H9 (cell line): ENCODE data around the gene KAZN. TPM values are rescaled to one million over a fixed set of nuclear protein-coding genes. Genes with fewer than 3 reads are reported as not detected.

Experiments
- DNase-seq: peaks from one replicate; pipeline ENCODE4 v3.0.0-alpha.2; 2017
- H2AFZ ChIP-seq: one replicate; pipeline ENCODE4 v1.6.1; 2013; ENCODE audit warnings: mild to moderate bottlenecking, low read length, control low read depth, moderate library complexity
- H2AK5ac ChIP-seq: 2 replicates; pipeline ENCODE4 v1.6.1; 2013; ENCODE audit warnings: low read length, control low read depth, mixed read lengths; ENCODE audit not compliant: insufficient read length
- H2BK120ac ChIP-seq: one replicate; pipeline ENCODE4 v1.6.1; 2013; ENCODE audit warnings: low read depth, mild to moderate bottlenecking, low read length, control low read depth, inconsistent platforms; ENCODE audit not compliant: poor library complexity, severe bottlenecking
- H2BK12ac ChIP-seq: 2 replicates; pipeline ENCODE4 v1.6.1; 2013; ENCODE audit warnings: low read length, control low read depth, mixed read lengths, low read depth; ENCODE audit not compliant: insufficient read length
- H2BK15ac ChIP-seq: 2 replicates; pipeline ENCODE4 v1.6.1; 2013; ENCODE audit warnings: low read depth, low read length, control low read depth
- H2BK20ac ChIP-seq: one replicate; pipeline ENCODE4 v1.6.1; 2013; ENCODE audit warnings: low read depth, mild to moderate bottlenecking, low read length, control low read depth, inconsistent platforms; ENCODE audit not compliant: poor library complexity, severe bottlenecking
- H2BK5ac ChIP-seq: 2 replicates; pipeline ENCODE4 v1.6.1; 2013; ENCODE audit warnings: low read length, control low read depth, mixed read lengths; ENCODE audit not compliant: insufficient read length
- H3K14ac ChIP-seq: 2 replicates; pipeline ENCODE4 v1.6.1; 2013; ENCODE audit warnings: low read length, control low read depth; ENCODE audit not compliant: insufficient read depth
- H3K18ac ChIP-seq: 2 replicates; pipeline ENCODE4 v1.6.1; 2013; ENCODE audit warnings: low read depth, mild to moderate bottlenecking, mixed read lengths, low read length, control low read depth; ENCODE audit not compliant: insufficient read length
- H3K23ac ChIP-seq: 2 replicates; pipeline ENCODE4 v1.6.1; 2013; ENCODE audit warnings: low read length, control low read depth, mixed read lengths, low read depth; ENCODE audit not compliant: insufficient read length
- H3K23me2 ChIP-seq: 2 replicates; pipeline ENCODE4 v1.6.1; 2013; ENCODE audit warnings: low read depth, mild to moderate bottlenecking, mixed read lengths, low read length, control low read depth; ENCODE audit not compliant: insufficient read length, poor library complexity, severe bottlenecking
- H3K27ac ChIP-seq: 2 replicates; pipeline ENCODE4 v1.5.1; 2013; ENCODE audit warnings: low read length, control low read depth, mixed read lengths, low read depth; ENCODE audit not compliant: insufficient read length
- H3K27me3 ChIP-seq: 2 replicates; pipeline ENCODE4 v1.6.1; 2013; ENCODE audit warnings: low read length, control low read depth, inconsistent platforms; ENCODE audit not compliant: insufficient read depth
- H3K4ac ChIP-seq: 2 replicates; pipeline ENCODE4 v1.6.1; 2013; ENCODE audit warnings: low read depth, mild to moderate bottlenecking, control low read depth, inconsistent platforms, low read length, moderate library complexity
- H3K4me1 ChIP-seq: 2 replicates; pipeline ENCODE4 v1.6.1; 2013; ENCODE audit warnings: low read length, control low read depth, inconsistent platforms; ENCODE audit not compliant: insufficient read depth
- H3K4me2 ChIP-seq: 2 replicates; pipeline ENCODE4 v1.6.1; 2013; ENCODE audit warnings: low read length, control low read depth, mixed read lengths; ENCODE audit not compliant: insufficient read length, insufficient read depth
- H3K56ac ChIP-seq: 2 replicates; pipeline ENCODE4 v1.6.1; 2013; ENCODE audit warnings: low read depth, mild to moderate bottlenecking, mixed read lengths, low read length, control low read depth; ENCODE audit not compliant: insufficient read length
- H3K79me1 ChIP-seq: 2 replicates; pipeline ENCODE4 v1.6.1; 2013; ENCODE audit warnings: low read depth, mild to moderate bottlenecking, moderate library complexity, low read length, control low read depth, inconsistent platforms; ENCODE audit not compliant: insufficient read depth, poor library complexity, severe bottlenecking
- H3K79me2 ChIP-seq: 2 replicates; pipeline ENCODE4 v1.6.1; 2013; ENCODE audit warnings: low read length, control low read depth, inconsistent platforms; ENCODE audit not compliant: insufficient read depth
- H3K9ac ChIP-seq: 2 replicates; pipeline ENCODE4 v1.6.1; 2013; ENCODE audit warnings: low read length, control low read depth, mixed read lengths; ENCODE audit not compliant: insufficient read length; ENCODE audit errors: extremely low read depth
- H3K9me3 ChIP-seq: one replicate; pipeline ENCODE4 v1.6.1; 2013; ENCODE audit warnings: low read depth, low read length, inconsistent platforms; ENCODE audit not compliant: control insufficient read depth
- H3T11ph ChIP-seq: one replicate; pipeline ENCODE4 v1.6.1; 2013; ENCODE audit warnings: mild to moderate bottlenecking, low read length, control low read depth, inconsistent platforms
- H4K20me1 ChIP-seq: one replicate; pipeline ENCODE4 v1.6.1; 2013; ENCODE audit not compliant: control insufficient read depth, insufficient read length, insufficient read depth
- H4K5ac ChIP-seq: 2 replicates; pipeline ENCODE4 v1.6.1; 2013; ENCODE audit warnings: low read depth, mild to moderate bottlenecking, mixed read lengths, low read length, control low read depth; ENCODE audit not compliant: insufficient read length
- H4K8ac ChIP-seq: replicated peaks from 2 replicates; pipeline ENCODE4 v1.6.1; 2013; ENCODE audit warnings: low read length, control low read depth, mixed read lengths, low read depth; ENCODE audit not compliant: insufficient read length
- H4K91ac ChIP-seq: 2 replicates; pipeline ENCODE4 v1.6.1; 2013; ENCODE audit warnings: low read depth, mild to moderate bottlenecking, moderate library complexity, mixed read lengths, low read length, control low read depth; ENCODE audit not compliant: insufficient read length
- H3K27ac Mint-ChIP-seq, 3 experiments: 2 replicates in 2 of 3; 3 replicates in 1 of 3; pipeline ENCODE4 v1.8.0; 2020 to 2021; ENCODE audit warnings: mixed read lengths in 3 of 3, mild to moderate bottlenecking in 1 of 3, moderate library complexity in 1 of 3
- H3K27me3 Mint-ChIP-seq: 2 replicates; pipeline ENCODE4 v1.8.0; 2021; ENCODE audit warnings: low read depth, mild to moderate bottlenecking, moderate library complexity, mixed read lengths
- H3K36me3 Mint-ChIP-seq, 3 experiments: 2 replicates in 2 of 3; 3 replicates in 1 of 3; pipeline ENCODE4 v1.8.0; 2020 to 2021; ENCODE audit warnings: low read depth in 3 of 3, mixed read lengths in 3 of 3; ENCODE audit not compliant: insufficient read depth in 1 of 3
- H3K4me1 Mint-ChIP-seq, 2 experiments: 2 replicates each; pipeline ENCODE4 v1.8.0; 2020; ENCODE audit warnings: mixed read lengths in 2 of 2
- H3K4me3 Mint-ChIP-seq, 2 experiments: 2 replicates in 1 of 2; 3 replicates in 1 of 2; pipeline ENCODE4 v1.8.0; 2020 to 2021; ENCODE audit warnings: mild to moderate bottlenecking in 2 of 2, mixed read lengths in 2 of 2, moderate library complexity in 1 of 2
- H3K9me3 Mint-ChIP-seq, 2 experiments: 2 replicates in 1 of 2; 3 replicates in 1 of 2; pipeline ENCODE4 v1.8.0; 2020; ENCODE audit warnings: mild to moderate bottlenecking in 2 of 2, mixed read lengths in 2 of 2, moderate library complexity in 1 of 2
- WGBS: extraction: QIAGEN DNeasy Blood & Tissue Kit; methylation state at CpG from one replicate; pipeline ENCODE4 v1.1.7; 2013; ENCODE audit warnings: missing lambda C conversion rate, low lambda C conversion rate, mixed read lengths; ENCODE audit not compliant: insufficient read length; ENCODE audit errors: extremely low coverage; 5-methylcytosine and 5-hydroxymethylcytosine counted together
- total RNA-seq: library from RNA; stranded (reverse); gene quantifications from 2 replicates; pipeline ENCODE4 v1.2.1, GENCODE V29; 2021
- TF ChIP-seq, protein P1 (sequence below): fragments of 200-600 bp; sonication (generic); conservative IDR thresholded peaks from 3 replicates; pipeline ENCODE4 v1.8.0; 2021; ENCODE audit warnings: antibody characterized with exemption, mild to moderate bottlenecking

The KAZN gene
- total RNA-seq, 1 experiment from 2014 or later = 7.6 TPM

DNA sequence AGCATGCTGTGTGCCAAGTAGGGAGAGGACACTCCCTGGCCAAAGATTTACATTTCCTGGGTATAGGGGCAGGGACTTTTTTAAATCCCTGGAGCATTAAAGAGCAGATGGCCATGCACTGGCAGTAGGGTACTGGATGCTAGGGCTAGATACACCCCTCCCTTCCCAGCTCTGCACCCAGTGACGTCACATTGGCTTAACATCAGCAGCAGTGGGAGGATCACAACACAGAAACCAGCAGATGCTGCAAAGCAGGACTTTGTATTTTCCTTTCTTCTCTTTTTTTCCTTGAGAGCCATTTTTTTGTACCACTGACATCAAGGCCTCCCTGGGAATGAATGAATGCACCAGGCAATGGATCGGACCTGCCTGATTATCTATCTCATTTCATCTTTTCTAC, 243.0 kb downstream of the KAZN start:
- no peak overlapping the region for H3K27ac ChIP-seq
- peaks cover 0 to 7% of the 10 kb centered on the region in 2 experiments; a peak in 2 of 4 replicates for H3K4me1 Mint-ChIP-seq
- no peaks in the 10 kb centered on the region for H4K20me1 ChIP-seq
- no peak overlapping the region for H2BK15ac ChIP-seq
- no peak overlapping the region for H3K4me2 ChIP-seq
- H3K23me2 ChIP-seq = no peaks in the 10 kb centered on the region
- no peak overlapping the region for H4K5ac ChIP-seq
- H3K23ac ChIP-seq = no peak overlapping the region
- H3K4ac ChIP-seq = no peak overlapping the region
- peaks cover 21 to 24% of the 10 kb centered on the region in 2 experiments for H3K9me3 Mint-ChIP-seq
- TF ChIP-seq, protein P1, sequence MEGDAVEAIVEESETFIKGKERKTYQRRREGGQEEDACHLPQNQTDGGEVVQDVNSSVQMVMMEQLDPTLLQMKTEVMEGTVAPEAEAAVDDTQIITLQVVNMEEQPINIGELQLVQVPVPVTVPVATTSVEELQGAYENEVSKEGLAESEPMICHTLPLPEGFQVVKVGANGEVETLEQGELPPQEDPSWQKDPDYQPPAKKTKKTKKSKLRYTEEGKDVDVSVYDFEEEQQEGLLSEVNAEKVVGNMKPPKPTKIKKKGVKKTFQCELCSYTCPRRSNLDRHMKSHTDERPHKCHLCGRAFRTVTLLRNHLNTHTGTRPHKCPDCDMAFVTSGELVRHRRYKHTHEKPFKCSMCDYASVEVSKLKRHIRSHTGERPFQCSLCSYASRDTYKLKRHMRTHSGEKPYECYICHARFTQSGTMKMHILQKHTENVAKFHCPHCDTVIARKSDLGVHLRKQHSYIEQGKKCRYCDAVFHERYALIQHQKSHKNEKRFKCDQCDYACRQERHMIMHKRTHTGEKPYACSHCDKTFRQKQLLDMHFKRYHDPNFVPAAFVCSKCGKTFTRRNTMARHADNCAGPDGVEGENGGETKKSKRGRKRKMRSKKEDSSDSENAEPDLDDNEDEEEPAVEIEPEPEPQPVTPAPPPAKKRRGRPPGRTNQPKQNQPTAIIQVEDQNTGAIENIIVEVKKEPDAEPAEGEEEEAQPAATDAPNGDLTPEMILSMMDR = no peak
- no peak overlapping the region for H2AK5ac ChIP-seq
- peaks cover 14% of the 10 kb centered on the region for H3K9me3 ChIP-seq
- no peak overlapping the region for H3K18ac ChIP-seq
- H3K27ac Mint-ChIP-seq = no peak overlapping the region
- H3K56ac ChIP-seq = no peak overlapping the region
- H2BK120ac ChIP-seq = no peak overlapping the region
- no peak overlapping the region for H3K9ac ChIP-seq
- no peak overlapping the region for H2BK20ac ChIP-seq
- H3K36me3 Mint-ChIP-seq = peaks cover 13 to 19% (median 15%) of the 10 kb centered on the region in 3 experiments
- no peak overlapping the region for H4K91ac ChIP-seq
- no peak overlapping the region for H4K8ac ChIP-seq
- H3K79me1 ChIP-seq = no peaks in the 10 kb centered on the region
- H3K14ac ChIP-seq = no peak overlapping the region
- H3K27me3 Mint-ChIP-seq = peaks cover 11% of the 10 kb centered on the region
- no peak overlapping the region for H2AFZ ChIP-seq
- H2BK5ac ChIP-seq = no peak overlapping the region
- WGBS = no CpG with 5 or more reads among the region's 2 CpGs
- no peaks in the 10 kb centered on the region for H3K79me2 ChIP-seq
- DNase-seq = no peak
- no peak overlapping the region for H3T11ph ChIP-seq
- no peak overlapping the region for H2BK12ac ChIP-seq
- H3K27me3 ChIP-seq = no peaks in the 10 kb centered on the region
- H3K4me1 ChIP-seq = no peaks in the 10 kb centered on the region
- no peak overlapping the region for H3K4me3 Mint-ChIP-seq
